Heart right ventricle (tissue), 16 donors: ENCODE results near the gene SERPINE1. TPM values are rescaled to one million over a fixed set of nuclear protein-coding genes. Genes with fewer than 3 reads are reported as not detected.
"Not testable (repeated sequence)": the region's sequence is repeated elsewhere in the genome, so short reads cannot be mapped to it uniquely, and the experiment has no call there.

ENCODE experiments used
- ATAC-seq, 8 donors: fragments of 200-7000 bp; cut with Tn5 transposase; one replicate each; pipeline ENCODE4 v1.9.1; 2020; ENCODE audit warnings: mild to moderate bottlenecking in 8 of 8, moderate library complexity in 8 of 8, moderate number of reproducible peaks in 1 of 8
- DNase-seq, 2 donors: peaks; one replicate each; pipeline ENCODE4 v3.0.0-alpha.2; 2020
- H3K27ac ChIP-seq, 10 donors: fragments of 200-600 bp; sonication (generic) in 2 of 10; one replicate each; pipeline versions ENCODE4 v1.5.0 to v1.8.0; 2020 to 2022; ENCODE audit warnings: mild to moderate bottlenecking in 3 of 10
- H3K27me3 ChIP-seq, 7 donors: fragments of 200-600 bp; one replicate each; pipeline ENCODE4 v1.8.0; 2021 to 2022; ENCODE audit warnings: mild to moderate bottlenecking in 2 of 7
- H3K36me3 ChIP-seq, 9 donors: fragments of 200-600 bp; sonication (generic) in 1 of 9; one replicate each; pipeline versions ENCODE4 v1.5.0 to v1.8.0; 2020 to 2022; ENCODE audit warnings: mild to moderate bottlenecking in 2 of 9
- H3K4me1 ChIP-seq, 9 donors: fragments of 200-600 bp; sonication (generic) in 1 of 9; one replicate each; pipeline versions ENCODE4 v1.5.0 to v1.8.0; 2020 to 2022; ENCODE audit warnings: mild to moderate bottlenecking in 4 of 9
- H3K4me3 ChIP-seq, 10 donors: fragments of 200-600 bp; sonication (generic) in 2 of 10; one replicate each; pipeline versions ENCODE4 v1.5.0 to v1.8.0; 2020 to 2022; ENCODE audit warnings: mild to moderate bottlenecking in 7 of 10, moderate library complexity in 2 of 10
- H3K9me3 ChIP-seq, 11 donors: fragments of 200-600 bp in 10 of 11; sonication (generic) in 2 of 11; one replicate each; pipeline versions ENCODE4 v1.5.0 to v1.8.0; 2013 to 2022; ENCODE audit warnings: mild to moderate bottlenecking in 2 of 11, control low read depth in 1 of 11, moderate library complexity in 1 of 11
- CTCF ChIP-seq, 9 donors: fragments of 200-600 bp; sonication (generic) in 2 of 9; IDR thresholded peaks; one replicate each; pipeline versions ENCODE4 v1.5.0 to v1.8.0; 2021 to 2022; ENCODE audit warnings: antibody characterized with exemption in 9 of 9, mild to moderate bottlenecking in 5 of 9, moderate library complexity in 1 of 9
- WGBS, 2 donors: extraction: QIAGEN DNeasy Blood & Tissue Kit; methylation state at CpG; one replicate each; pipeline ENCODE4 v1.1.7; 2013; ENCODE audit warnings: inconsistent platforms in 1 of 2; 5-methylcytosine and 5-hydroxymethylcytosine counted together
- intact Hi-C, 10 donors: fragments of 100-400 bp; cut with DNase I; formaldehyde crosslinking; loops; one replicate each; pipeline versions ENCODE4 v1.11.1 to v1.14.2; 2022
- polyA plus RNA-seq, 2 donors: library from polyadenylated mRNA; stranded (reverse); fragments of 200-250 nt; gene quantifications; one replicate each; pipeline ENCODE4 v1.2.3, GENCODE V29; 2013
- total RNA-seq, 10 donors: library from RNA; stranded (reverse); fragmentation: NEBNext Ultra II Directional in 3 of 10; extraction: Animal tissue kit (Norgen Biotek cat#: 25700) in 3 of 10; gene quantifications; one replicate each; pipeline versions ENCODE4 v1.2.1 to v1.2.4, GENCODE V29; 2021 to 2023
- donor health status: Arrhythmogenic right ventricular cardiomyopathy.
- donor health status: ischemic (EF 13 %, LVEDD 7.1; RV severe dilation, severe dysfunction).
- donor health status: healthy with polysubstance abuse.
- donor health status: DM: no; HTN: yes; CAD: no.
- donor health status: DM: no; HTN: no; CAD: no.
- donor health status: ischemic (EF 25% LVEDD 6.9; RV normal size, moderate dysfunction).
- donor health status: ischemic (EF 25% LVEDD 5.7; RV mildly dilated, moderate dysfunction).
- donor health status: healthy.
- donor health status: DM: yes; HTN: yes; CAD: no.
- donor health status: Ischemic cardiomyopathy.
- donor health status: ischemic (EF 35%, LVEDD 5.7; RV mildly dilated, moderate dysfunction).
- donor health status: nonischemic (EF 11% LVEDD 7.7; RV severe dilation, severe dysfunction).
- donor health status: DM: yes; HTN: yes; CAD: no.
- donor health status: PGD.
- donor health status: ischemic (EF 29% LVEDD 5.4; RV normal size, mild dysfunction).
- donor health status: nonischemic (EF 23%, LVEDD 6.1; RV moderate dilation, normal function).

SERPINE1 gene
- total and polyA plus RNA-seq, 12 donors: 1.2 to 269 (median 4.6) TPM

GRCh38 chr7:101120315-101120714 lies 6.6 kb upstream of the SERPINE1 start:
- DNase-seq: no peak
- Histone ChIP-seq H3K27me3 (peaks cover 0 to 4% (median 0%) of the 10 kb centered on the region in 7 donors), H3K27ac (no peak overlapping the region), H3K4me1 (peaks cover 13 to 62% (median 44%) of the 10 kb centered on the region in 9 donors), H3K4me3 (no peak overlapping the region), H3K36me3 (no peaks in the 10 kb centered on the region), H3K9me3 (no peaks in the 10 kb centered on the region)
- intact Hi-C loops: no loop called here
- 86 to 88% methylated on average over 4 of the region's 4 CpGs for WGBS, 2 donors
- ATAC-seq: no peak
- no peak for TF ChIP-seq CTCF (IDR thresholded peaks at IDR 0.05)

DNA sequence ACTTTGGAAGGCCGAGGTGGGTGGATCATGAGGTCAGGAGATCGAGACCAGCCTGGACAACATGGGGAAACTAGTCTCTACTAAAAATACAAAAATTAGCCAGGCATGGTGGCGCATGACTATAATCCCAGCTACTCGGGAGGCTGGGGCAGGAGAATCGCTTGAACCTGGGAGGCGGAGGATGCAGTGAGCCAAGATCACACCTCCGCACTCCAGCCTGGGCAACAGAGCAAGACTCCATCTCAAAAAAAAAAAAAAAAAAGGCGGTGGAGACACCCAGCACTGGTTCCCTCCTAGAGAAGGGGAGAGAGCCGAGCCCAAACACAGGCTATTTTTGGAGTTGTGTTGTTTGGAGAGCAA lies 5.3 kb upstream of the SERPINE1 start:
- H3K9me3 ChIP-seq, H3K27me3 ChIP-seq, ATAC-seq, DNase-seq, H3K36me3 ChIP-seq, intact Hi-C loops: not testable (repeated sequence)
- Histone ChIP-seq H3K4me3 (peak overlapping the region in 8 of 10 donors; percentile 22 to 52 (median 45)), H3K4me1 (peaks cover 21 to 75% (median 55%) of the 10 kb centered on the region in 9 donors), H3K27ac (peak overlapping the region in 9 of 10 donors; percentile 73 to 91 (median 88))
- WGBS, 2 donors: 43 to 45% methylated on average over 9 of the region's 9 CpGs

GRCh38 chr7:101121991-101122932 lies 4.6 kb upstream of the SERPINE1 start:
- DNase-seq: peak; percentile 64 to 87
- H3K27me3 ChIP-seq: peaks cover 0 to 13% (median 0%) of the 10 kb centered on the region in 7 donors
- H3K4me3 ChIP-seq: peak overlapping the region in 9 of 10 donors; percentile 22 to 52 (median 45)
- H3K36me3 ChIP-seq: no peaks in the 10 kb centered on the region
- intact Hi-C loops: no loop called here
- 14 to 19% methylated on average over 17 of the region's 17 CpGs for WGBS, 2 donors
- H3K4me1 ChIP-seq: peaks cover 23 to 80% (median 55%) of the 10 kb centered on the region in 9 donors
- H3K9me3 ChIP-seq: no peaks in the 10 kb centered on the region
- peak overlapping the region; percentile 73 to 91 (median 88) for H3K27ac ChIP-seq
- peak; percentile 76 to 83 (median 80) for ATAC-seq
- TF ChIP-seq CTCF (IDR thresholded peaks at IDR 0.05): no peak

- ATAC-seq (no peak), DNase-seq (no peak)
- intact Hi-C loops: no loop called here
- peak overlapping the region in 9 of 10 donors; percentile 73 to 91 (median 88) for H3K27ac ChIP-seq
- H3K9me3 ChIP-seq: no peaks in the 10 kb centered on the region
- H3K27me3 ChIP-seq: peaks cover 0 to 18% (median 0%) of the 10 kb centered on the region in 7 donors
- no peaks in the 10 kb centered on the region for H3K36me3 ChIP-seq
- H3K4me3 ChIP-seq: peak overlapping the region in 7 of 10 donors; percentile 22 to 52 (median 45)
- no peak for TF ChIP-seq CTCF (IDR thresholded peaks at IDR 0.05)
- H3K4me1 ChIP-seq: peaks cover 23 to 80% (median 49%) of the 10 kb centered on the region in 9 donors
- 91 to 92% methylated on average over 11 of the region's 11 CpGs for WGBS, 2 donors
Measured at GRCh38 chr7:101122933-101123702, 3.8 kb upstream of the SERPINE1 start.
